Progenitor cell of endocrine pancreas (in vitro differentiated cells): ENCODE results near the gene IDUA. TPM values are rescaled to one million over a fixed set of nuclear protein-coding genes. Genes with fewer than 3 reads are reported as not detected.

Experiments used
- DNase-seq: peaks from one replicate; pipeline ENCODE4 v3.0.0; 2021; ENCODE audit warnings: low spot score; ENCODE audit not compliant: unreplicated experiment
- H3K27ac Mint-ChIP-seq: 2 replicates; pipeline ENCODE4 v1.8.0; 2021; ENCODE audit warnings: mild to moderate bottlenecking, moderate library complexity, mixed read lengths
- H3K27me3 Mint-ChIP-seq: 2 replicates; pipeline ENCODE4 v1.8.0; 2021; ENCODE audit warnings: mixed read lengths
- H3K36me3 Mint-ChIP-seq: 2 replicates; pipeline ENCODE4 v1.8.0; 2022; ENCODE audit warnings: mixed read lengths; ENCODE audit not compliant: insufficient read depth
- H3K4me1 Mint-ChIP-seq: 2 replicates; pipeline ENCODE4 v1.8.0; 2021; ENCODE audit warnings: low read depth, mixed read lengths
- H3K4me3 Mint-ChIP-seq: 2 replicates; pipeline ENCODE4 v1.8.0; 2021; ENCODE audit warnings: low read depth, mild to moderate bottlenecking, moderate library complexity, mixed read lengths
- H3K9me3 Mint-ChIP-seq: 2 replicates; pipeline ENCODE4 v1.8.0; 2021; ENCODE audit warnings: low read depth, mixed read lengths
- total RNA-seq: library from RNA; stranded (reverse); gene quantifications from 2 replicates; pipeline ENCODE4 v1.2.1, GENCODE V29; 2021
- TF ChIP-seq, protein P1 (sequence below): fragments of 200-600 bp; sonication (generic); IDR thresholded peaks from one replicate; pipeline ENCODE4 v1.5.0; 2021; ENCODE audit warnings: antibody characterized with exemption, mild to moderate bottlenecking; ENCODE audit not compliant: unreplicated experiment

The IDUA gene
- total RNA-seq, 1 donor from 2014 or later: 87.0 TPM

DNA sequence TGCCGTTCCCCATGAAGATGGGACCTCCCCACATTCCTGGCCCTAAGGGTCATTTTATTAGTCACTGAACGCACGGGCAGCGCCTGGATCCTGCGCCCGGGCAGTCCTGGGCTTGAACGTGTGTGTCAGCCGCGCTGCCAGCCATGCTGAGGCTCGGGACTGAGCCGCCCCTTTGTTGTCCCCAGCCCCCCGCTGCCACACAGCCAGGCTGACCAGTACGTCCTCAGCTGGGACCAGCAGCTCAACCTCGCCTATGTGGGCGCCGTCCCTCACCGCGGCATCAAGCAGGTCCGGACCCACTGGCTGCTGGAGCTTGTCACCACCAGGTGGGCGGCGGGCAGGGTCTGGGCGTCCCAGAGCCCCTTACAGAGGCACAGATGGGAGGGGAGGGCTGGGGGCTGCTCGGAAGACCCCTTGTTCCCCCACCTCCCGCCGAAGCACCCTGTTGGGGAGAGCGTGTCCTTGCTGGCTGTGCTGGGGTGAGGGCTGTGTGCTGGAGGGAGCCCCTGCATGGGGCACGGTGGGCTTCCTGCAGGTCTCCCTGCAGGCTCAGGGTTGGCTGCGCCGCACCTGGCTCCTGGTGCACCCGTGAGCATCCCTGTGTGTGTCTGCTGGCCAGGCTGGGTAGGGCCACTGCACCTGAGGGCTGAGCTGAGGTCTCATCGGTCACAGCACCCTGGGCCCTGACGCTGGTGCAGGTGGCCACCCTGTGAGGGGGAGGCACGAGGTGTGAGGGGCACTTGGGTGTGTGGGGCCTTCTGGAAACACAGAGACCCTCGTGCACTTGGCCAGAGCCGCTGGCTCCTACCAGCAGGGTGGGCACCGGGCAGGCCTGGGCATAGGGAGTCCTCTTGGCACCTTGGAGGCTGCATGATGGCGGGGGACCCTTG, 1.0 kb downstream of the IDUA start:
- TF ChIP-seq, protein P1, sequence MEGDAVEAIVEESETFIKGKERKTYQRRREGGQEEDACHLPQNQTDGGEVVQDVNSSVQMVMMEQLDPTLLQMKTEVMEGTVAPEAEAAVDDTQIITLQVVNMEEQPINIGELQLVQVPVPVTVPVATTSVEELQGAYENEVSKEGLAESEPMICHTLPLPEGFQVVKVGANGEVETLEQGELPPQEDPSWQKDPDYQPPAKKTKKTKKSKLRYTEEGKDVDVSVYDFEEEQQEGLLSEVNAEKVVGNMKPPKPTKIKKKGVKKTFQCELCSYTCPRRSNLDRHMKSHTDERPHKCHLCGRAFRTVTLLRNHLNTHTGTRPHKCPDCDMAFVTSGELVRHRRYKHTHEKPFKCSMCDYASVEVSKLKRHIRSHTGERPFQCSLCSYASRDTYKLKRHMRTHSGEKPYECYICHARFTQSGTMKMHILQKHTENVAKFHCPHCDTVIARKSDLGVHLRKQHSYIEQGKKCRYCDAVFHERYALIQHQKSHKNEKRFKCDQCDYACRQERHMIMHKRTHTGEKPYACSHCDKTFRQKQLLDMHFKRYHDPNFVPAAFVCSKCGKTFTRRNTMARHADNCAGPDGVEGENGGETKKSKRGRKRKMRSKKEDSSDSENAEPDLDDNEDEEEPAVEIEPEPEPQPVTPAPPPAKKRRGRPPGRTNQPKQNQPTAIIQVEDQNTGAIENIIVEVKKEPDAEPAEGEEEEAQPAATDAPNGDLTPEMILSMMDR: no peak
- Mint-ChIP-seq H3K4me1 (peaks cover 26% of the 10 kb centered on the region), H3K9me3 (no peaks in the 10 kb centered on the region), H3K36me3 (no peaks in the 10 kb centered on the region), H3K4me3 (peak overlapping the region; percentile 73), H3K27me3 (no peaks in the 10 kb centered on the region), H3K27ac (peak overlapping the region; percentile 5)
- DNase-seq: no peak

DNA sequence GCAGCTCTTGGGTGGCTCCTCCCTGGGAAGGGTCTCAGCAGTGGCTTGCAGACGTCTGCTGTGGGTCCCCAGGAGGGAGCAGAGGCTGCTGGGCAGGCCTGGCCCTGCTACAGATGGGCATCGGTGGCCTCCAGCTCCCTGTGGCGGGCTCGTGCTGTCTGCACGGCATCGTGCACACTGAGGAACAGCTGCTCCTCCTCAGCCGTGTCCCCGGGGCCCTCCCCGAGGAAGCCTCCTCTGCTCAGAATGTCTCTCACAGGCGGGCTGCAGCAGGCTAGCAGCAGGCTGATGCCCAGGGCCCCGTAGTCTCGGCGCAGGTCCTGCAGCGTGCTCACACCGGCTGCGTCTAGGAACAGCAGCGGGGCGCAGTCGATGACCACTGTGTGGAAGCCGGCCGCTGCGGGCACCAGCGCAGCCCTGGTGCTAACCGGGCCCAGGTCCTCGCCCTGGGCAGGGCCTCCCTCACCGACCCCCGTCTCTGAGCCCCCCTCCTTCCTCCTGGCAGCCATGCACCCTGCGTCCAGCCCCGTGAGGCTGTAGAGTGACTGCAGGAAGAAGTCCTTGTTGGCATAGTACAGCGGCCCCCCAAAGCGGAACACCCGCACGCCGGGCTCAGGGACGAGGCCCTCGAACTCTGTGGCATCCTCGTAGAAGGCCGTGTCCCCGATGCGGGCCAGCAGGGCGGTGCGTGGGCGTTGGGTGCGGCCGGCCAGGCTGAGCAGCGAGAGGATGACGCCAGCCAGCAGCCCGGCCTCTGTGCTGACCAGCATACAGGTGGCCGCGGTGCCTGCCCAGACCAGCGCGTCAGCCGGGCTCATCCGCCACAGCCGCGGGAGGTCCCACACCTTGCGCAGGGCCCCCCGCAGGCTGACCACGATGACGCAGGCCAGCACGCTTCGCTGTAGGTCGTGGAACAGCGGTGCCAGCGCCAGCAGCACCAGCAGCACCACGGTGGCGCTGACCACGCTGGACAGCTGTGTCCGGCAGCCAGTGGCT, 2.2 kb downstream of the IDUA start:
- H3K4me3 Mint-ChIP-seq: no peak overlapping the region
- DNase-seq: no peak
- no peaks in the 10 kb centered on the region for H3K9me3 Mint-ChIP-seq
- TF ChIP-seq, protein P1: no peak
- peaks cover 31% of the 10 kb centered on the region for H3K4me1 Mint-ChIP-seq
- no peaks in the 10 kb centered on the region for H3K27me3 Mint-ChIP-seq
- H3K27ac Mint-ChIP-seq: no peak overlapping the region
- H3K36me3 Mint-ChIP-seq: no peaks in the 10 kb centered on the region

GRCh38 chr4:989722-990471, 3.1 kb downstream of the IDUA start:
- no peak overlapping the region for H3K4me3 Mint-ChIP-seq
- TF ChIP-seq, protein P1: no peak
- no peaks in the 10 kb centered on the region for H3K27me3 Mint-ChIP-seq
- DNase-seq: no peak
- H3K27ac Mint-ChIP-seq: no peak overlapping the region
- no peaks in the 10 kb centered on the region for H3K36me3 Mint-ChIP-seq
- H3K9me3 Mint-ChIP-seq: no peaks in the 10 kb centered on the region
- peaks cover 28% of the 10 kb centered on the region for H3K4me1 Mint-ChIP-seq

GRCh38 chr4:990746-991367, 4.0 kb downstream of the IDUA start:
- Mint-ChIP-seq H3K9me3 (no peaks in the 10 kb centered on the region), H3K4me3 (no peak overlapping the region), H3K36me3 (no peaks in the 10 kb centered on the region), H3K27ac (no peak overlapping the region), H3K27me3 (no peaks in the 10 kb centered on the region), H3K4me1 (peaks cover 21% of the 10 kb centered on the region)
- DNase-seq: no peak
- TF ChIP-seq, protein P1: no peak
